Body of pancreas (tissue), 4 donors: ENCODE data around the gene RFT1. TPM values are rescaled to one million over a fixed set of nuclear protein-coding genes. Genes with fewer than 3 reads are reported as not detected.

Source experiments
- ATAC-seq: fragments of 150-250 bp; one replicate; pipeline ENCODE4 v1.9.1; 2016
- DNase-seq, 4 donors: peaks; one replicate each; pipeline ENCODE4 v3.0.0-alpha.2; 2019
- H3K27ac ChIP-seq, 4 donors: fragments of 200-600 bp; sonication (generic); 1 replicate in 3 of 4; 2 replicates in 1 of 4; pipeline versions ENCODE4 v1.5.1 to v1.6.1; 2016 to 2019; ENCODE audit warnings: mild to moderate bottlenecking in 1 of 4, mixed read lengths in 1 of 4, moderate library complexity in 1 of 4
- H3K27me3 ChIP-seq, 2 donors: fragments of 200-600 bp; sonication (generic); one replicate each; pipeline ENCODE4 v1.6.0; 2016; ENCODE audit warnings: mild to moderate bottlenecking in 1 of 2
- H3K36me3 ChIP-seq, 2 donors: fragments of 200-600 bp; sonication (generic); replicated peaks in 1 of 2; 2 replicates each; pipeline ENCODE4 v1.5.1; 2016; ENCODE audit warnings: low read depth in 2 of 2; ENCODE audit not compliant: insufficient read depth in 1 of 2
- H3K4me1 ChIP-seq: fragments of 200-600 bp; sonication (generic); one replicate; pipeline ENCODE4 v1.6.0; 2016
- H3K4me3 ChIP-seq, 2 donors: fragments of 200-600 bp; sonication (generic); 1 replicate in 1 of 2; 2 replicates in 1 of 2; pipeline ENCODE4 v1.5.1; 2016 to 2019
- H3K9me3 ChIP-seq, 3 donors: fragments of 200-600 bp; sonication (generic); 1 replicate in 2 of 3; 2 replicates in 1 of 3; pipeline ENCODE4 v1.5.1; 2016
- POLR2A ChIP-seq, 3 donors: fragments of 450-650 bp; IDR thresholded peaks; one replicate each; pipeline ENCODE4 v1.6.1; 2016; ENCODE audit warnings: antibody characterized with exemption in 3 of 3, mild to moderate bottlenecking in 2 of 3
- WGBS, 2 donors: methylation state at CpG; one replicate each; pipeline ENCODE4 v1.1.5; 2017; 5-methylcytosine and 5-hydroxymethylcytosine counted together
- intact Hi-C: fragments of 100-400 bp; cut with DNase I; formaldehyde crosslinking; loops from one replicate; pipeline ENCODE4 v1.15.1; 2023
- total RNA-seq, 2 donors: library from RNA; depleted of rRNA; stranded (reverse); fragments of >200 nt; gene quantifications; one replicate each; pipeline ENCODE4 v1.1.0, GENCODE V29; 2016
- TF ChIP-seq, protein P1 (sequence below), 7 experiments: fragments of 450-650 bp in 4 of 7; fragments of 200-600 bp in 3 of 7; sonication (generic) in 3 of 7; IDR thresholded peaks; one replicate each; pipeline ENCODE4 v1.5.1; 2016 to 2019; ENCODE audit warnings: antibody characterized with exemption in 7 of 7

RFT1 gene
- total RNA-seq, 2 donors from 2014 or later, result 10.6 to 19.8 TPM

- Histone ChIP-seq H3K4me3 (no peak overlapping the region), H3K4me1 (peaks cover 15% of the 10 kb centered on the region), H3K27me3 (no peaks in the 10 kb centered on the region), H3K36me3 (peaks cover 0 to 3% of the 10 kb centered on the region in 2 donors), H3K9me3 (no peaks in the 10 kb centered on the region), H3K27ac (no peak overlapping the region)
- no peak for TF ChIP-seq POLR2A (IDR thresholded peaks at IDR 0.05)
- TF ChIP-seq, protein P1, sequence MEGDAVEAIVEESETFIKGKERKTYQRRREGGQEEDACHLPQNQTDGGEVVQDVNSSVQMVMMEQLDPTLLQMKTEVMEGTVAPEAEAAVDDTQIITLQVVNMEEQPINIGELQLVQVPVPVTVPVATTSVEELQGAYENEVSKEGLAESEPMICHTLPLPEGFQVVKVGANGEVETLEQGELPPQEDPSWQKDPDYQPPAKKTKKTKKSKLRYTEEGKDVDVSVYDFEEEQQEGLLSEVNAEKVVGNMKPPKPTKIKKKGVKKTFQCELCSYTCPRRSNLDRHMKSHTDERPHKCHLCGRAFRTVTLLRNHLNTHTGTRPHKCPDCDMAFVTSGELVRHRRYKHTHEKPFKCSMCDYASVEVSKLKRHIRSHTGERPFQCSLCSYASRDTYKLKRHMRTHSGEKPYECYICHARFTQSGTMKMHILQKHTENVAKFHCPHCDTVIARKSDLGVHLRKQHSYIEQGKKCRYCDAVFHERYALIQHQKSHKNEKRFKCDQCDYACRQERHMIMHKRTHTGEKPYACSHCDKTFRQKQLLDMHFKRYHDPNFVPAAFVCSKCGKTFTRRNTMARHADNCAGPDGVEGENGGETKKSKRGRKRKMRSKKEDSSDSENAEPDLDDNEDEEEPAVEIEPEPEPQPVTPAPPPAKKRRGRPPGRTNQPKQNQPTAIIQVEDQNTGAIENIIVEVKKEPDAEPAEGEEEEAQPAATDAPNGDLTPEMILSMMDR (IDR thresholded peaks at IDR 0.05), result no peak
- ATAC-seq (no peak), DNase-seq (no peak)
- intact Hi-C loops, result loop anchor here (5.0 kb wide), 1 partner anchor 85 kb away; no protein-coding TSS in a partner anchor
- 66 to 70% methylated on average over 3 of the region's 3 CpGs for WGBS, 2 donors
Measured at GRCh38 chr3:53111822-53112221, 18.4 kb downstream of the RFT1 start.

DNA sequence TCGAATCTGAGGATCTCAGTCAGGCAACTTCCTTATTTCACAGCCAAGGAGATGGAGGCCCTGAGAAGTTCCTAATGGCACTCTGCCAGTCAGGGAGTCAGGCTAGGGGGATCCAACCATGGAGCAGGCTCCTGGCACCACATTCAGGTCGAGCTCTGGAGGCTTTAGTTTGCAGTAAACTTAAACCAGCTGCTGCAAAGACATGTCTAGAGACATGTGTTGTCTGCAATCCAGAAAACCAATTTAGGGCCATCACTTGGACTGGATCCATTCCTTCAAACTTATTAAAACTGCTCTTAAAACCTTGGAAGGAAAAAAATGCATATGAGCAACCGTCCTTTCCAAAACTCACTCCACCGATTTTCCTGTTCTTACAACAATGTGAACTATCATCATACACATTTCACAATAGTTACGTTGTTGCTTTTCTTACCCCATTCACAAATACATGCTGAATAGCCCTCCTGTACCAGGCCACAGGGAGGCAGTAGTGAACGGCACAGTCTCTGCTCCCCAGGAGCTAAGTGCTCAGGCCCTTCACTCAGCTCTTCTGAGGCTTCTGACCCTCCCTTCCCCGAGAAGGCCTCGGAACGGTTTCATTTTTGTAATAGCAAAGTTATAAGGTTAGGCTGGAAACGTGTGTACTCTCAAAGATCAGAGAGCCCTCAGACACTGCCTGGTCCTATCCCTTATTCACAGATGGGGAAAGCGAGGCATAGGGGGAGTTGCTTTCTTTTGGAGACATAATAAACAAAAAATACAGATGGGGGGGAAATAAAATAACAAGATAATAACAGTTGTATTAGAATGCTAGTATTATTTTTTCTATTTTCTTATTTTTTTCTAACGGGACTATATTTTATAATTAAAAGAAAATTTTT lies 20.1 kb downstream of the RFT1 start:
- ATAC-seq, result peak; percentile 41
- no peaks in the 10 kb centered on the region for H3K9me3 ChIP-seq
- intact Hi-C loops, result loop anchor here (5.0 kb wide), 1 partner anchor 87 kb away; no protein-coding TSS in a partner anchor
- no peaks in the 10 kb centered on the region for H3K27me3 ChIP-seq
- H3K4me3 ChIP-seq, result no peak overlapping the region
- peaks cover 0 to 4% of the 10 kb centered on the region in 2 donors for H3K36me3 ChIP-seq
- peak; percentile 32 to 51 (median 38) for DNase-seq
- TF ChIP-seq, protein P1 (IDR thresholded peaks at IDR 0.05), result peak in 4 of 7 experiments; percentile 21 to 40 (median 28)
- no peak for TF ChIP-seq POLR2A (IDR thresholded peaks at IDR 0.05)
- H3K27ac ChIP-seq, result no peak overlapping the region
- 53 to 73% methylated on average over 12 of the region's 12 CpGs for WGBS, 2 donors
- peaks cover 9% of the 10 kb centered on the region for H3K4me1 ChIP-seq

DNA sequence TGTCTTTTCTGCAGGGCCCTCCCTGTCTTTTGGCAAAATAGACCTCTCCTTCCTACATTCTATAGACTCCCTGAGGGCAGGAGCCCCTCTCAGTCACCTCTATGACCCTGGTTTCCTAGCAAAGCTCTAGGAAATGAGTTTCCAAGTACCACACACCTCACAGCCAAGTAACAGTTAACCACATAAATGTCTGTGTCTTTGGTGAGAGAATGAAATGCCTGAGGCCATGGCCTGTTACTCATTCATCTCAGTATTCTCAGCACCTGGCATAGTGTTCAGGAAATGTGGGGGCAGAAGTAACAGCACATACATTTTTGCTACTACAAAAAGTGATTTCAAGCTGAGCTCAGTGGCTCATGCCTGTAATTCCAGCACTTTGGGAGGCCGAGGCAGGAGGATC lies 21.0 kb downstream of the RFT1 start:
- H3K4me3 ChIP-seq, result no peak overlapping the region
- intact Hi-C loops, result no loop called here
- WGBS, 2 donors, result 81% methylated on average over 1 of the region's 1 CpG
- H3K36me3 ChIP-seq, result peaks cover 0 to 4% of the 10 kb centered on the region in 2 donors
- ATAC-seq (no peak), DNase-seq (no peak)
- peaks cover 9% of the 10 kb centered on the region for H3K4me1 ChIP-seq
- H3K9me3 ChIP-seq, result no peaks in the 10 kb centered on the region
- TF ChIP-seq POLR2A (IDR thresholded peaks at IDR 0.05), result no peak
- TF ChIP-seq, protein P1 (IDR thresholded peaks at IDR 0.05), result no peak
- H3K27me3 ChIP-seq, result no peaks in the 10 kb centered on the region
- H3K27ac ChIP-seq, result no peak overlapping the region

GRCh38 chr3:53104762-53105161 lies 25.5 kb downstream of the RFT1 start:
- Histone ChIP-seq H3K27me3 (no peaks in the 10 kb centered on the region), H3K4me1 (no peaks in the 10 kb centered on the region), H3K4me3 (no peak overlapping the region), H3K9me3 (no peaks in the 10 kb centered on the region), H3K36me3 (peaks cover 0 to 24% of the 10 kb centered on the region in 2 donors), H3K27ac (no peak overlapping the region)
- WGBS, 2 donors, result 50 to 56% methylated on average over 3 of the region's 3 CpGs
- ATAC-seq, result no peak
- peak in 1 of 4 donors; percentile 37 for DNase-seq
- intact Hi-C loops, result no loop called here
- TF ChIP-seq, protein P1 (IDR thresholded peaks at IDR 0.05), result no peak
- TF ChIP-seq POLR2A (IDR thresholded peaks at IDR 0.05), result no peak
